HepG2 (cell line): ENCODE measurements around the gene PLPP3. TPM values are rescaled to one million over a fixed set of nuclear protein-coding genes. Genes with fewer than 3 reads are reported as not detected.

Source experiments
- BATF2 ChIP-seq: sonication (generic); formaldehyde crosslinking; IDR thresholded peaks from 2 replicates; pipeline ENCODE4 v1.8.0; 2022; ENCODE audit warnings: mild to moderate bottlenecking, missing genetic modification reagents, moderate library complexity
- GRHL1 ChIP-seq: sonication (generic); formaldehyde crosslinking; conservative IDR thresholded peaks from 2 replicates; pipeline ENCODE4 v1.8.0; 2022; ENCODE audit warnings: missing genetic modification reagents
- HMG20B ChIP-seq: conservative IDR thresholded peaks from 2 replicates; pipeline ENCODE4 v1.6.1; 2016; ENCODE audit warnings: missing genetic modification reagents, missing compliant biosample characterization
- KIAA2018 ChIP-seq: sonication (generic); formaldehyde crosslinking; IDR thresholded peaks from 2 replicates; pipeline ENCODE4 v1.5.0; 2020; ENCODE audit warnings: mild to moderate bottlenecking, missing genetic modification reagents, borderline replicate concordance
- NCOA2 ChIP-seq: sonication (generic); formaldehyde crosslinking; IDR thresholded peaks from 2 replicates; pipeline ENCODE4 v1.8.0; 2022; ENCODE audit warnings: inconsistent platforms
- PPARG ChIP-seq: conservative IDR thresholded peaks from 2 replicates; pipeline ENCODE4 v1.6.1; 2016; ENCODE audit warnings: missing biosample characterization, missing genetic modification reagents
- RFX5 ChIP-seq: IDR thresholded peaks from 2 replicates; pipeline ENCODE4 v1.6.1; 2011; ENCODE audit warnings: low read depth, low read length, improper control_type of control experiment
- SP1 ChIP-seq, 2 experiments: fragments of 450-650 bp in 1 of 2; sonication (generic) in 1 of 2; formaldehyde crosslinking in 1 of 2; IDR thresholded peaks; 2 replicates each; pipeline versions ENCODE4 v1.4.0 to v1.6.1; 2016 to 2020; ENCODE audit warnings: missing genetic modification reagents in 1 of 2
- SRSF4 ChIP-seq: fragments of 200-400 bp; formaldehyde crosslinking; IDR thresholded peaks from one replicate; pipeline ENCODE4 v1.6.1; 2018; ENCODE audit warnings: mild to moderate bottlenecking, low read depth, low read length, moderate library complexity; ENCODE audit not compliant: poor library complexity, severe bottlenecking
- TCF7 ChIP-seq: sonication (generic); IDR thresholded peaks from 2 replicates; pipeline ENCODE4 v1.6.1; 2016; ENCODE audit warnings: antibody characterized with exemption, low read depth
- ZKSCAN5 ChIP-seq: sonication (generic); formaldehyde crosslinking; IDR thresholded peaks from 2 replicates; pipeline ENCODE4 v1.5.1; 2020; ENCODE audit warnings: mild to moderate bottlenecking, missing genetic modification reagents
- ZNF253 ChIP-seq: sonication (generic); formaldehyde crosslinking; IDR thresholded peaks from 2 replicates; pipeline ENCODE4 v1.8.0; 2022; ENCODE audit warnings: mild to moderate bottlenecking, missing genetic modification reagents, borderline replicate concordance
- ZNF564 ChIP-seq: sonication (generic); formaldehyde crosslinking; IDR thresholded peaks from 2 replicates; pipeline ENCODE4 v1.8.1; 2023; ENCODE audit warnings: mild to moderate bottlenecking, missing genetic modification reagents
- polyA plus RNA-seq, 8 experiments: library from polyadenylated mRNA; depleted of rRNA in 3 of 8; stranded (reverse) in 7 of 8; unstranded in 1 of 8; fragments of >200 nt; fragmentation: Illumina TruSeq in 4 of 8; extraction: Trizol in 4 of 8; gene quantifications; 2 replicates each; pipeline versions ENCODE4 v1.2.1 to v1.2.3, GENCODE V29; 2011 to 2016; ENCODE audit warnings: low read depth in 4 of 8, missing spikeins in 1 of 8, mixed read lengths in 1 of 8; ENCODE audit not compliant: insufficient read depth in 1 of 8
- total RNA-seq, 5 experiments: library from RNA; depleted of rRNA; stranded (reverse); fragments of >200 nt; fragmentation: Illumina TruSeq; extraction: Trizol; gene quantifications; 2 replicates each; pipeline ENCODE4 v1.2.3, GENCODE V29; 2016; ENCODE audit warnings: low read depth in 1 of 5
- TF ChIP-seq, protein P1 (sequence below): sonication (generic); formaldehyde crosslinking; IDR thresholded peaks from 2 replicates; pipeline ENCODE4 v1.4.0; 2020; ENCODE audit warnings: missing genetic modification reagents
- TF ChIP-seq, protein P2 (sequence below): sonication (generic); formaldehyde crosslinking; IDR thresholded peaks from 2 replicates; pipeline ENCODE4 v1.8.0; 2022; ENCODE audit warnings: missing genetic modification reagents, low read depth, mild to moderate bottlenecking, borderline replicate concordance

Gene PLPP3
- total and polyA plus RNA-seq, 2 of the 13 experiments (the other 11 are each of a cell fraction or from before 2014, with no cell fraction given): 49.7 to 65.8 TPM

- TF ChIP-seq, protein P1, sequence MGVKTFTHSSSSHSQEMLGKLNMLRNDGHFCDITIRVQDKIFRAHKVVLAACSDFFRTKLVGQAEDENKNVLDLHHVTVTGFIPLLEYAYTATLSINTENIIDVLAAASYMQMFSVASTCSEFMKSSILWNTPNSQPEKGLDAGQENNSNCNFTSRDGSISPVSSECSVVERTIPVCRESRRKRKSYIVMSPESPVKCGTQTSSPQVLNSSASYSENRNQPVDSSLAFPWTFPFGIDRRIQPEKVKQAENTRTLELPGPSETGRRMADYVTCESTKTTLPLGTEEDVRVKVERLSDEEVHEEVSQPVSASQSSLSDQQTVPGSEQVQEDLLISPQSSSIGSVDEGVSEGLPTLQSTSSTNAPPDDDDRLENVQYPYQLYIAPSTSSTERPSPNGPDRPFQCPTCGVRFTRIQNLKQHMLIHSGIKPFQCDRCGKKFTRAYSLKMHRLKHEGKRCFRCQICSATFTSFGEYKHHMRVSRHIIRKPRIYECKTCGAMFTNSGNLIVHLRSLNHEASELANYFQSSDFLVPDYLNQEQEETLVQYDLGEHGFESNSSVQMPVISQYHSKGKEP (CRISPR knock-in tag): peak; percentile 53; the same call in 1 of the 2 replicates
- TF ChIP-seq RFX5: no peak
- no peak for TF ChIP-seq ZNF564 (CRISPR knock-in tag)
- TF ChIP-seq PPARG (CRISPR knock-in tag): peak; percentile 72
- no peak for TF ChIP-seq BATF2 (CRISPR knock-in tag)
- no peak; the same call in 1 of the 2 replicates for TF ChIP-seq HMG20B (CRISPR knock-in tag)
- 0 out of 2 replicates have a peak, but pooled peaks have one; percentile 52 for TF ChIP-seq ZNF253
- TF ChIP-seq GRHL1 (CRISPR knock-in tag): no peak
- peak; percentile 90 for TF ChIP-seq NCOA2 (CRISPR knock-in tag)
- TF ChIP-seq, protein P2, sequence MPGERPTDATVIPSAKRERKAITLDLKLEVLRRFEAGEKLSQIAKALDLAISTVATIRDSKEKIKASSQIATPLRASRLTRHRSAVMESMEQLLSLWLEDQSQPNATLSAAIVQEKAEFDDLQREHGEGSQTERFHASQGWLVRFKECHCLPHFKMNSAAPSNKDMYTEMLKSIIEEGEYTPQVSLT: no peak
- TF ChIP-seq KIAA2018 (CRISPR knock-in tag): no peak
- TF ChIP-seq SRSF4: no peak
- peak; percentile 73 for TF ChIP-seq ZKSCAN5 (CRISPR knock-in tag)
- peak; percentile 75 for TF ChIP-seq TCF7
- TF ChIP-seq SP1 (IDR thresholded peaks at IDR 0.05): no peak
- peak; percentile 25; the same call in 1 of the 2 replicates for TF ChIP-seq SP1 (CRISPR knock-in tag; IDR thresholded peaks at IDR 0.05)
Measured at GRCh38 chr1:56461158-56462127, 117.9 kb downstream of the PLPP3 start (continued).
